HFF-Myc (cell line): ENCODE results near the gene SHISA7.

Experiments used
- DNase-seq: peaks from one replicate; pipeline ENCODE4 v3.0.0-alpha.2; 2011; ENCODE audit warnings: low read depth; ENCODE audit errors: extremely low read depth
- H3K4me3 ChIP-seq: replicated peaks from 2 replicates; pipeline ENCODE4 v1.5.1; 2011; ENCODE audit warnings: low read depth, mild to moderate bottlenecking, control low read depth, low read length
- CTCF ChIP-seq: IDR thresholded peaks from 2 replicates; pipeline ENCODE4 v1.5.1; 2012; ENCODE audit warnings: mild to moderate bottlenecking, low read depth, low read length, control low read depth; ENCODE audit errors: missing control alignments

Gene SHISA7

GRCh38 chr19:55466241-55466614 lies 23.1 kb upstream of the SHISA7 start:
- no peak overlapping the region for H3K4me3 ChIP-seq
- DNase-seq: no peak
- TF ChIP-seq CTCF: no peak

GRCh38 chr19:55465460-55466240 lies 22.6 kb upstream of the SHISA7 start:
- H3K4me3 ChIP-seq: no peak overlapping the region
- no peak for DNase-seq
- TF ChIP-seq CTCF: no peak

- DNase-seq: no peak
Measured at GRCh38 chr19:55464662-55465054, 21.6 kb upstream of the SHISA7 start, which contains the start of gene C19orf85. TSS of gene C19orf85 (minus strand) at chr19:55464751. CDS start at chr19:55464554, 197 bp downstream.

GRCh38 chr19:55464039-55464661 lies 21.1 kb upstream of the SHISA7 start:
- DNase-seq: no peak
- no peak overlapping the region for H3K4me3 ChIP-seq
- no peak for TF ChIP-seq CTCF

More at GRCh38 chr19:55464662-55465054, 21.6 kb upstream of the SHISA7 start, which contains the start of gene C19orf85:
- no peak within 1 kb of the TSS for H3K4me3 ChIP-seq
- no peak for TF ChIP-seq CTCF

GRCh38 chr19:55463583-55464031 lies 20.5 kb upstream of the SHISA7 start:
- no peak for DNase-seq

GRCh38 chr19:55462722-55463121 lies 19.6 kb upstream of the SHISA7 start:
- no peak overlapping the region for H3K4me3 ChIP-seq
- DNase-seq: no peak
- TF ChIP-seq CTCF: no peak

More at GRCh38 chr19:55463583-55464031, 20.5 kb upstream of the SHISA7 start:
- TF ChIP-seq CTCF: no peak
- H3K4me3 ChIP-seq: no peak overlapping the region
